Thoracic aorta (tissue), 2 donors: ENCODE data around the gene MCFD2. TPM values are rescaled to one million over a fixed set of nuclear protein-coding genes. Genes with fewer than 3 reads are reported as not detected.
A peak's percentile ranks its signal among the peaks of the same experiment; 100 is the strongest.

Experiments used
- ATAC-seq: fragments of 150-250 bp; one replicate; pipeline ENCODE4 v1.8.0; 2017; ENCODE audit warnings: low read depth; ENCODE audit not compliant: insufficient number of reproducible peaks, low FRiP score
- DNase-seq: peaks from one replicate; pipeline ENCODE4 v3.0.0-alpha.2; 2020; ENCODE audit warnings: low spot score
- H3K27ac ChIP-seq, 2 donors: fragments of 200-600 bp; sonication (generic); 1 replicate in 1 of 2; 2 replicates in 1 of 2; pipeline ENCODE4 v1.5.1; 2016; ENCODE audit warnings: mild to moderate bottlenecking in 2 of 2, moderate library complexity in 2 of 2
- H3K27me3 ChIP-seq: fragments of 200-600 bp; sonication (generic); replicated peaks from 2 replicates; pipeline ENCODE4 v1.6.0; 2016; ENCODE audit warnings: mild to moderate bottlenecking; ENCODE audit not compliant: insufficient read depth
- H3K36me3 ChIP-seq: fragments of 200-600 bp; sonication (generic); one replicate; pipeline ENCODE4 v1.5.1; 2016
- H3K4me1 ChIP-seq, 2 donors: fragments of 200-600 bp; sonication (generic); 1 replicate in 1 of 2; 2 replicates in 1 of 2; pipeline versions ENCODE4 v1.5.1 to v1.6.0; 2016; ENCODE audit warnings: low read depth in 2 of 2, mild to moderate bottlenecking in 1 of 2; ENCODE audit not compliant: control insufficient read depth in 1 of 2
- H3K4me3 ChIP-seq: fragments of 200-600 bp; sonication (generic); 2 replicates; pipeline ENCODE4 v1.5.1; 2016; ENCODE audit warnings: mild to moderate bottlenecking
- H3K9me3 ChIP-seq: fragments of 200-600 bp; sonication (generic); 2 replicates; pipeline ENCODE4 v1.5.1; 2016
- total RNA-seq, 2 donors: library from RNA; depleted of rRNA; stranded (reverse); fragments of >200 nt; gene quantifications; one replicate each; pipeline versions ENCODE4 v1.1.0 to v1.2.3, GENCODE V29; 2016
- TF ChIP-seq, protein P1 (sequence below): fragments of 200-600 bp; sonication (generic); IDR thresholded peaks from one replicate; pipeline ENCODE4 v1.5.1; 2019; ENCODE audit warnings: antibody characterized with exemption

The MCFD2 gene
- total RNA-seq, 2 donors from 2014 or later: 79.9 to 127 TPM

DNA sequence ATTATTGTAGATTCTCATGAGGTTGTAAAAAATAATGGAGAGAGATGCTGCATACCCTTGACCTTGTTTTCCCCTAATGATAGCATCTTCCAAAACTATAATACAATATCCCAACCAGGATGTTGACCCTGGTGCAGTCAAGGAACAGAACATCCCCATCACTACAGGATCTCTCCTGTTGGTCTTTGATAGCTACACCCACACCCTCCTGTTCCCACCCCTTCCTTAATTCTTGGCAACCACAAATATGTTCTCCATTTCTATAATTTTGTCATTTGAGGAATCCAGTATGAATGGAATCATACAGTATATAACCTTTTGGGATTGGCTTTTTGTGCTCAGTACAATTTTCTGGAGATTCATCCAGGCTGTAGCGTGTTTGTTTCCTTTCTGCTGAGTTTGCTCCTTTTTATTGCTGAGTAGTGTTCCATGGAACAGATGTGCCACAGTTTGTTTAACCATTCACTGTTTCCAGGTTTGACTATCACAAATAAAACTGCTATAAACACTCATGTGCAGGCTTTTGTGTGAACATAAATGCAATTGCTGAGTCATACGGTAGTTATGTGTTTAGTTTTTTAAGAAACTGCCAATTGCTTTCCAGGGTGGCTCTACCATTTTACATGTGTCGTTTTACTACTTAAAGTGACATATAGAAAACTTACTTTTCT is 22.2 kb downstream of the MCFD2 start:
- H3K9me3 ChIP-seq: no peaks in the 10 kb centered on the region
- H3K27ac ChIP-seq: no peak overlapping the region
- no peaks in the 10 kb centered on the region for H3K27me3 ChIP-seq
- H3K4me1 ChIP-seq: peaks cover 0 to 9% of the 10 kb centered on the region in 2 donors
- ATAC-seq (no peak), DNase-seq (no peak)
- TF ChIP-seq, protein P1, sequence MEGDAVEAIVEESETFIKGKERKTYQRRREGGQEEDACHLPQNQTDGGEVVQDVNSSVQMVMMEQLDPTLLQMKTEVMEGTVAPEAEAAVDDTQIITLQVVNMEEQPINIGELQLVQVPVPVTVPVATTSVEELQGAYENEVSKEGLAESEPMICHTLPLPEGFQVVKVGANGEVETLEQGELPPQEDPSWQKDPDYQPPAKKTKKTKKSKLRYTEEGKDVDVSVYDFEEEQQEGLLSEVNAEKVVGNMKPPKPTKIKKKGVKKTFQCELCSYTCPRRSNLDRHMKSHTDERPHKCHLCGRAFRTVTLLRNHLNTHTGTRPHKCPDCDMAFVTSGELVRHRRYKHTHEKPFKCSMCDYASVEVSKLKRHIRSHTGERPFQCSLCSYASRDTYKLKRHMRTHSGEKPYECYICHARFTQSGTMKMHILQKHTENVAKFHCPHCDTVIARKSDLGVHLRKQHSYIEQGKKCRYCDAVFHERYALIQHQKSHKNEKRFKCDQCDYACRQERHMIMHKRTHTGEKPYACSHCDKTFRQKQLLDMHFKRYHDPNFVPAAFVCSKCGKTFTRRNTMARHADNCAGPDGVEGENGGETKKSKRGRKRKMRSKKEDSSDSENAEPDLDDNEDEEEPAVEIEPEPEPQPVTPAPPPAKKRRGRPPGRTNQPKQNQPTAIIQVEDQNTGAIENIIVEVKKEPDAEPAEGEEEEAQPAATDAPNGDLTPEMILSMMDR: no peak
- no peak overlapping the region for H3K4me3 ChIP-seq
- H3K36me3 ChIP-seq: no peaks in the 10 kb centered on the region

DNA sequence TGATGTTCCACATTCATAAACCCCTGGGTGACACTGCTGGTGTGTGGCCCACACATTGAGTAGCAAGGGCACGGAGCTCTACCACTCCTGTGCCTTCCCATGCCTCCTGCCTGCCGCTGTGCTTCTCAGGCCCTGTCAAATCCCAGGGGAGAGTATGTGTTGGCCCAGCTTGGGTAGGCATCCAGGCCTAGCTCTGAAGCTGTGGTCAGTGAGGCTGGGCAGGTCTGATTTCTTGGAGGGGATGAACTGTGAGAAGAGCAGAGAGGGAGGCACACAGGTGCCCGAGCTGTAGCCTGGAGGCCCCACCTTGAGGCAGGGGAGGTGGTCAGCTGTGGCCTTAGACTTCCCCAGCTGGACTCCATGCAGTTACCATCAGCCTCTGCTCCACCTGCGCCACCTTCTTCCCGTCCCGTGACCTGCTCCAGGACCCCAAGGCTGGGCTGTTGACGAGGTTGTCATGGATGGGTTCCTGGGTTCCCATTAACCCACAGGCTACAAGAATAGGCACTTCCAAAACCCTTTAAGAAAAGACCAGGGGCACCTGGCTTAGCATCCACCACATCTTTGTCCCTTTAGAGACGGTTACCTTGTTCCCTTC is 23.6 kb downstream of the MCFD2 start:
- no peaks in the 10 kb centered on the region for H3K36me3 ChIP-seq
- no peaks in the 10 kb centered on the region for H3K27me3 ChIP-seq
- no peaks in the 10 kb centered on the region for H3K9me3 ChIP-seq
- no peak overlapping the region for H3K27ac ChIP-seq
- peaks cover 0 to 9% of the 10 kb centered on the region in 2 donors for H3K4me1 ChIP-seq
- H3K4me3 ChIP-seq: no peak overlapping the region
- no peak for DNase-seq
- ATAC-seq: no peak
- TF ChIP-seq, protein P1: no peak

DNA sequence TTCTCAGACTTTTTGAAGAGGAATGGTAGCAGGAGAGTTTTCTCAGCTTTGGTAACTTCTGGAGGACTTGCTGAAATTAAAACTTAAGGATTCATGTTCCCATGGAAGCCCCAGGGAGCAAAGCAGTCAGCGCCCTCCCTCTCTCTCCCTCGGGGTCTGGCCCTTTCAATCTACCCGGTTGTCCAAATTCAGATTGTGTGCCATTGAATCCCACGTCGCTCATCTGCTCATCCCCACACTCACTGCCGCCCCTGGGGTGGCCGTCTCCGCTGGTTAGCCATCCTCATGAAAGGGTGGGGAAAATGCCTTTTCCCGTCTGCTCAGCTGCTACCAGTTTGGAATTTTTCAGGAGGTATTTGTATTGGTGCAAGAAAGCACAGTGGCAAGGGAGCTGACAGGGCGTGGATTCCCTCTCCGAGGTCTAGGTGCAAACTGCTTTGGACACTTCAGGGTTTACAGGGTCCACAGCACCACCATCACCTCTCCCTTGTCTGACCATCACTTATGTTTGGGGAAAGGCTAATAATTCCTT is 27.1 kb downstream of the MCFD2 start:
- TF ChIP-seq, protein P1: no peak
- ATAC-seq (no peak), DNase-seq (no peak)
- H3K36me3 ChIP-seq: no peaks in the 10 kb centered on the region
- peak overlapping the region; percentile 45 for H3K4me3 ChIP-seq
- H3K27me3 ChIP-seq: no peaks in the 10 kb centered on the region
- no peaks in the 10 kb centered on the region for H3K9me3 ChIP-seq
- peaks cover 3 to 22% of the 10 kb centered on the region in 2 donors for H3K4me1 ChIP-seq
- no peak overlapping the region for H3K27ac ChIP-seq

- H3K9me3 ChIP-seq: no peaks in the 10 kb centered on the region
- ATAC-seq (no peak), DNase-seq (no peak)
- H3K4me3 ChIP-seq: no peak overlapping the region
- H3K4me1 ChIP-seq: peaks cover 3 to 29% of the 10 kb centered on the region in 2 donors
- no peaks in the 10 kb centered on the region for H3K36me3 ChIP-seq
- H3K27ac ChIP-seq: no peak overlapping the region
- no peaks in the 10 kb centered on the region for H3K27me3 ChIP-seq
- TF ChIP-seq, protein P1: no peak
Measured at GRCh38 chr2:46887028-46887885, 28.3 kb downstream of the MCFD2 start.
